Fibroblast of the aortic adventitia (primary cell): Measurements from ENCODE around the gene GALNS. TPM values are rescaled to one million over a fixed set of nuclear protein-coding genes. Genes with fewer than 3 reads are reported as not detected.

Source experiments
- DNase-seq: peaks from one replicate; pipeline ENCODE4 v3.0.0-alpha.2; 2010; ENCODE audit warnings: low read depth
- H3K4me3 ChIP-seq: 2 replicates; pipeline ENCODE4 v1.5.1; 2011; ENCODE audit warnings: low read depth, mild to moderate bottlenecking, control low read depth, low read length, moderate library complexity
- CTCF ChIP-seq: IDR thresholded peaks from 2 replicates; pipeline ENCODE4 v1.5.1; 2011; ENCODE audit warnings: mild to moderate bottlenecking, low read length, control low read depth, inconsistent platforms; ENCODE audit not compliant: insufficient read depth
- total RNA-seq: library from RNA; depleted of rRNA; stranded (reverse); fragments of >200 nt; gene quantifications from 2 replicates; pipeline ENCODE4 v1.2.3, GENCODE V29; 2012; ENCODE audit warnings: low replicate concordance

The GALNS gene
- total RNA-seq, 1 donor = 22.5 TPM

GRCh38 chr16:88867581-88868246 lies 11.0 kb upstream of the GALNS start:
- TF ChIP-seq CTCF = no peak
- no peak overlapping the region for H3K4me3 ChIP-seq
- no peak for DNase-seq

GRCh38 chr16:88866151-88866920 lies 9.6 kb upstream of the GALNS start, which contains the start of gene PABPN1L:
Gene PABPN1L, minus strand, starts transcription at chr16:88866660. Its CDS starts 54 bp downstream, at chr16:88866606.
- no peak for DNase-seq
- H3K4me3 ChIP-seq = no peak within 1 kb of the TSS
- TF ChIP-seq CTCF = no peak

- no peak overlapping the region for H3K4me3 ChIP-seq
- no peak for TF ChIP-seq CTCF
- DNase-seq = no peak
Observed at GRCh38 chr16:88865742-88866141, 9.0 kb upstream of the GALNS start.

GRCh38 chr16:88865310-88865709 lies 8.6 kb upstream of the GALNS start:
- no peak for TF ChIP-seq CTCF
- no peak overlapping the region for H3K4me3 ChIP-seq
- DNase-seq = no peak

GRCh38 chr16:88864521-88864920 lies 7.8 kb upstream of the GALNS start:
- no peak overlapping the region for H3K4me3 ChIP-seq
- no peak for TF ChIP-seq CTCF
- DNase-seq = no peak

GRCh38 chr16:88864099-88864498 lies 7.4 kb upstream of the GALNS start:
- no peak for DNase-seq
- TF ChIP-seq CTCF = no peak
- H3K4me3 ChIP-seq = no peak overlapping the region
